Left lung (tissue), 10 donors: Measurements from ENCODE around the gene HIPK4. TPM values are rescaled to one million over a fixed set of nuclear protein-coding genes. Genes with fewer than 3 reads are reported as not detected.

Source experiments
- ATAC-seq: fragments of 200-7000 bp; cut with Tn5 transposase; one replicate; pipeline ENCODE4 v1.9.1; 2020; ENCODE audit warnings: moderate library complexity
- DNase-seq, 4 donors: peaks; one replicate each; pipeline ENCODE4 v3.0.0-alpha.2; 2013 to 2020
- H3K27ac ChIP-seq, 2 donors: fragments of 200-600 bp; sonication (generic) in 1 of 2; one replicate each; pipeline versions ENCODE4 v1.5.0 to v1.8.0; 2020 to 2021
- H3K27me3 ChIP-seq, 2 donors: fragments of 200-600 bp; sonication (generic) in 1 of 2; one replicate each; pipeline versions ENCODE4 v1.5.0 to v1.8.0; 2020 to 2021
- H3K36me3 ChIP-seq, 2 donors: fragments of 200-600 bp; sonication (generic) in 1 of 2; one replicate each; pipeline versions ENCODE4 v1.5.0 to v1.8.0; 2020 to 2021
- H3K4me1 ChIP-seq, 2 donors: fragments of 200-600 bp; one replicate each; pipeline ENCODE4 v1.8.0; 2021
- H3K4me3 ChIP-seq, 2 donors: fragments of 200-600 bp; sonication (generic) in 1 of 2; one replicate each; pipeline versions ENCODE4 v1.5.0 to v1.8.0; 2020 to 2021; ENCODE audit warnings: mild to moderate bottlenecking in 1 of 2
- H3K9me3 ChIP-seq, 2 donors: fragments of 200-600 bp; sonication (generic) in 1 of 2; one replicate each; pipeline versions ENCODE4 v1.5.0 to v1.8.0; 2020 to 2021
- intact Hi-C, 2 donors: fragments of 100-400 bp; cut with DNase I; formaldehyde crosslinking; loops; one replicate each; pipeline versions ENCODE4 v1.11.2 to v1.14.2; 2022
- polyA plus RNA-seq, 6 donors: library from polyadenylated mRNA; unstranded; fragments of 120-200 nt; gene quantifications; one replicate each; pipeline ENCODE4 v1.2.1, GENCODE V29; 2013; ENCODE audit not compliant: insufficient read length in 6 of 6
- total RNA-seq, 2 donors: library from RNA; stranded (reverse); fragmentation: NEBNext Ultra II Directional; extraction: Animal tissue kit (Norgen Biotek cat#: 25700); gene quantifications; one replicate each; pipeline ENCODE4 v1.2.1, GENCODE V29; 2021
- TF ChIP-seq, protein P1 (sequence below), 2 donors: fragments of 200-600 bp; sonication (generic) in 1 of 2; IDR thresholded peaks; one replicate each; pipeline versions ENCODE4 v1.5.0 to v1.8.0; 2021; ENCODE audit warnings: antibody characterized with exemption in 2 of 2
- donor health status: DM: no; HTN: yes; CAD: no.
- donor health status: DM: no; HTN: no; CAD: no.

Gene HIPK4
- total and polyA plus RNA-seq, 8 donors = 0.09 to 0.35 (median 0.27) TPM

DNA sequence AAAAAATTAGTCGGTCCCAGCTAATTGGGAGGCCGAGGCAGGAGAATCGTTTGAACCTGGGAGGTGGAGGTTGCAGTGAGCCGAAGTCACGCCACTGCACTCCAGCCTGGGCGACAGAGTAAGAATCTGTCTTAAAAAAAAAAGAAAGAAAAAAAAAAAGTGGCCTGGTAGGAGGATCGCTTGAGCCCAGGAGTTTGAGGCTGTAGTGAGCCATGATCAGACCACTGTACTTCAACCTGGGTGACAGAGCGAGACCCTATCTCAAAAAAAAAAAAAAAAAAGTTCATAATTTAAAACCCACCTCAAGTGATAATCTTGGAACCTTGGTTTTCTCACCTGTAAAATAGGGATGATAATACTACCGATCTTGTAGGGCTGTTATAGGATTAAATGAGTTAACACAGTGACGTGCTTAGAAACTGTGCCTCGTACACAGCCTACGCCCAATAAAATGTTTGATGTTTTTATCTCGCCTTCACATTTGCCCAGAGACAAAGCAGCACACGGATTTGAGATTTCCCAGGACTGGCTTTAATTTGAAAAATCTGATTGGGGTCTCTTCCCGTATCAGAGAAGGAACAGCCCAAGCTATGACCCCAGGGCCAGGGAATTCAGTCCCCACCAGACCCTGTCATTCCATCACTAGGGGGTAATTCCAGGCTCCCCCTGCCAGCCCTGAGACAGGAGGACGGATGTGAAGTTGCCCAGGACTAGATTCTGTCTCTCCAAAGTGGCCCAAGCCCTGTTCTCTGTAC, 32.2 kb upstream of the HIPK4 start:
- peaks cover 0 to 21% of the 10 kb centered on the region in 2 donors for H3K36me3 ChIP-seq
- H3K27ac ChIP-seq = peak overlapping the region; percentile 97 to 98
- ATAC-seq (no peak), DNase-seq (no peak)
- TF ChIP-seq, protein P1, sequence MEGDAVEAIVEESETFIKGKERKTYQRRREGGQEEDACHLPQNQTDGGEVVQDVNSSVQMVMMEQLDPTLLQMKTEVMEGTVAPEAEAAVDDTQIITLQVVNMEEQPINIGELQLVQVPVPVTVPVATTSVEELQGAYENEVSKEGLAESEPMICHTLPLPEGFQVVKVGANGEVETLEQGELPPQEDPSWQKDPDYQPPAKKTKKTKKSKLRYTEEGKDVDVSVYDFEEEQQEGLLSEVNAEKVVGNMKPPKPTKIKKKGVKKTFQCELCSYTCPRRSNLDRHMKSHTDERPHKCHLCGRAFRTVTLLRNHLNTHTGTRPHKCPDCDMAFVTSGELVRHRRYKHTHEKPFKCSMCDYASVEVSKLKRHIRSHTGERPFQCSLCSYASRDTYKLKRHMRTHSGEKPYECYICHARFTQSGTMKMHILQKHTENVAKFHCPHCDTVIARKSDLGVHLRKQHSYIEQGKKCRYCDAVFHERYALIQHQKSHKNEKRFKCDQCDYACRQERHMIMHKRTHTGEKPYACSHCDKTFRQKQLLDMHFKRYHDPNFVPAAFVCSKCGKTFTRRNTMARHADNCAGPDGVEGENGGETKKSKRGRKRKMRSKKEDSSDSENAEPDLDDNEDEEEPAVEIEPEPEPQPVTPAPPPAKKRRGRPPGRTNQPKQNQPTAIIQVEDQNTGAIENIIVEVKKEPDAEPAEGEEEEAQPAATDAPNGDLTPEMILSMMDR (IDR thresholded peaks at IDR 0.05) = no peak
- peaks cover 26 to 76% of the 10 kb centered on the region in 2 donors for H3K4me1 ChIP-seq
- H3K9me3 ChIP-seq = no peaks in the 10 kb centered on the region
- intact Hi-C loops = no loop called here
- H3K4me3 ChIP-seq = peak overlapping the region in 1 of 2 donors; percentile 65
- H3K27me3 ChIP-seq = no peaks in the 10 kb centered on the region

DNA sequence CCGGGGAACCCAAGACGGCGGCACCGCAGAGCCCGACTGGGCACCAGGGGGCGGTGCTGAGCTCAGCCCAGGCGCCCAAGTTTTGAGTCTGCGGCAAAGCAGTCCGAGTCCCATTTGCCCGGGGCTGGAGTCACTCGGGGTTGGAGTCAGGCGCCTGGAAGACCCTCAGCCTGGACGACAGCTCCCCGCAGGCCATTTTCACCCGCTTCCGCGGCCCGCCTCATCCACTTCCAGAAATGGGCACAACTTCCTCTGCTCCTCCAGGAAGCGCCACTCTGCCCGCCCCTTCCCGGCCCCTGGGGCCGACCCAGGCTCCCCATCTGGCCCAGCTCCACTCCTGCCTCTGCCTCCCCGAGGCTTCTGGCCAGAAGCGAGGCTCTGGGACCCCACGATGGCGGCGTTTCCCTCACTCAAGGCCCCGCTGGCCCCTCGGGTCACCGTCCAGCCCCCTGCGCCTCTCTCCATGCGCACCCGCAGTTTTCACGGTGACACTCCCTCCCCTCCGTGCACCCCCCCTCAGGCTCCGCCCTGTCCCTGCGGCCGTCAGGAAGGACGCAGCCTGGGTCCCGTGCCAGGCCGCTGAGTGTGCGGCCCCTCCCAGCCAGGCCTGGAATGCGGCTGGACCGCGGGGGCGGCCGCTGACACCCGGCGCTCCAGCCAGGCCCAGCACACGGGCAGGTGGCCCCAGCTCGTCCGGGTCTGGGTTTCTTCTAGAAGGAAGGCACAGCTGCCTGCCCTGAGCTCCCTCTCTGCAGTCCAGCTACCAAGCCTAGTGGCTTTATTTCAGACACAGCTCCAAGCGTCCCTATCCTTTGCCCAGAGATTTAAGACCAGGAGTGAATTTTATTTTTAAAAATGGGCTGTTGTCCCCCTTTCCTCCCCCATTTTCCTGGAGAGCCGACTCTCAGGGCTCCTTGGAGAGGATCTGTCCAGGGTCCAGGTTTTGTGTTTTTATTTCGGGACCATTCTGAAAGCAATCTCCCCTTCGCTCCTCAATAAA, 31.1 kb upstream of the HIPK4 start:
- H3K27me3 ChIP-seq = no peaks in the 10 kb centered on the region
- intact Hi-C loops = no loop called here
- H3K4me3 ChIP-seq = peak overlapping the region; percentile 42 to 65
- H3K27ac ChIP-seq = peak overlapping the region; percentile 97 to 98
- ATAC-seq (peak; percentile 84), DNase-seq (peak; percentile 94 to 98 (median 96))
- TF ChIP-seq, protein P1 (IDR thresholded peaks at IDR 0.05) = peak; percentile 82 to 96
- H3K9me3 ChIP-seq = no peaks in the 10 kb centered on the region
- peaks cover 0 to 21% of the 10 kb centered on the region in 2 donors for H3K36me3 ChIP-seq
- H3K4me1 ChIP-seq = peaks cover 26 to 79% of the 10 kb centered on the region in 2 donors

DNA sequence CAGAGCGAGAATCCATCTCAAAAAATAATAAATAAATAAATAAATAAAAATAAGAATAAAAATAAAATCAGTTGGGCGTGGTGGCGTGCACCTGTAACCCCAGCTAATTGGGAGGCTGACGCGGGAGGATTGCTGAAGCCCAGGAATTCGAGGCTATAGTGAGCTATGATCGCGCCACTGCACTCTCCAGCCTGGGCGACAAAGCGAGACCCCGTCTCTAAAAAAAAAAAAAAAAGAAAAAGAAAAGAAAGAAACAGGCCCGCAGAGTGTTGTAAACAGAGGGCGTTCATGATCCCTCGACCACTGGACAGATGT, 30.4 kb upstream of the HIPK4 start:
- Histone ChIP-seq H3K4me1 (peaks cover 26 to 86% of the 10 kb centered on the region in 2 donors), H3K27me3 (no peaks in the 10 kb centered on the region), H3K9me3 (no peaks in the 10 kb centered on the region), H3K36me3 (peaks cover 0 to 21% of the 10 kb centered on the region in 2 donors), H3K27ac (peak overlapping the region; percentile 97 to 98), H3K4me3 (peak overlapping the region; percentile 42 to 65)
- no peak for DNase-seq
- intact Hi-C loops = no loop called here
- no peak for ATAC-seq
- TF ChIP-seq, protein P1 (IDR thresholded peaks at IDR 0.05) = no peak

DNA sequence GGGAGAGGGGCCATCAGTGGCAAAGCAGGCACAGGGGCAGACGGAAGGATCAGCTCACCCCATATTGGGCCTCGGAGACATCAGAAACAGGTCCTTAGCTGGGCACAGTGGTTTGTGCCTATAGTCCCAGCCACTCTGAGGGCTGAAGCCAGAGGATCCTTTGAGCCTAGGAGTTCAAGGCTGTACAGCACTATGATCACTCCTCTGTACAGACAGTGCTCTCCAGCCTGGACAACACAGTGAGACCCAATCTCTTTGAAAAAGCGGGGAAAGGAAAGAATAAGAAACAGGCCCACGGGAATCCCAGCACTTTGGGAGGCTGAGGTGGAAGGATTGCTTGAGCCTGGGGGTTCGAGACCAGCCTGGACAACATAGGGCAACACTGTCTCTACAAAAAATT, 29.8 kb upstream of the HIPK4 start:
- Histone ChIP-seq H3K27ac (peak overlapping the region in 1 of 2 donors; percentile 98), H3K4me1 (peaks cover 26 to 92% of the 10 kb centered on the region in 2 donors), H3K36me3 (peaks cover 0 to 21% of the 10 kb centered on the region in 2 donors), H3K9me3 (no peaks in the 10 kb centered on the region), H3K27me3 (no peaks in the 10 kb centered on the region), H3K4me3 (no peak overlapping the region)
- intact Hi-C loops = no loop called here
- ATAC-seq = no peak
- DNase-seq = no peak
- TF ChIP-seq, protein P1 (IDR thresholded peaks at IDR 0.05) = no peak
